H9 (cell line): Measurements from ENCODE around the gene IL12RB1. TPM values are rescaled to one million over a fixed set of nuclear protein-coding genes. Genes with fewer than 3 reads are reported as not detected.

ENCODE experiments used
- DNase-seq: peaks from one replicate; pipeline ENCODE4 v3.0.0-alpha.2; 2017
- H2AFZ ChIP-seq: one replicate; pipeline ENCODE4 v1.6.1; 2013; ENCODE audit warnings: mild to moderate bottlenecking, low read length, control low read depth, moderate library complexity
- H2AK5ac ChIP-seq: 2 replicates; pipeline ENCODE4 v1.6.1; 2013; ENCODE audit warnings: low read length, control low read depth, mixed read lengths; ENCODE audit not compliant: insufficient read length
- H2BK120ac ChIP-seq: one replicate; pipeline ENCODE4 v1.6.1; 2013; ENCODE audit warnings: low read depth, mild to moderate bottlenecking, low read length, control low read depth, inconsistent platforms; ENCODE audit not compliant: poor library complexity, severe bottlenecking
- H2BK12ac ChIP-seq: 2 replicates; pipeline ENCODE4 v1.6.1; 2013; ENCODE audit warnings: low read length, control low read depth, mixed read lengths, low read depth; ENCODE audit not compliant: insufficient read length
- H2BK15ac ChIP-seq: 2 replicates; pipeline ENCODE4 v1.6.1; 2013; ENCODE audit warnings: low read depth, low read length, control low read depth
- H2BK20ac ChIP-seq: one replicate; pipeline ENCODE4 v1.6.1; 2013; ENCODE audit warnings: low read depth, mild to moderate bottlenecking, low read length, control low read depth, inconsistent platforms; ENCODE audit not compliant: poor library complexity, severe bottlenecking
- H2BK5ac ChIP-seq: 2 replicates; pipeline ENCODE4 v1.6.1; 2013; ENCODE audit warnings: low read length, control low read depth, mixed read lengths; ENCODE audit not compliant: insufficient read length
- H3K14ac ChIP-seq: 2 replicates; pipeline ENCODE4 v1.6.1; 2013; ENCODE audit warnings: low read length, control low read depth; ENCODE audit not compliant: insufficient read depth
- H3K18ac ChIP-seq: 2 replicates; pipeline ENCODE4 v1.6.1; 2013; ENCODE audit warnings: low read depth, mild to moderate bottlenecking, mixed read lengths, low read length, control low read depth; ENCODE audit not compliant: insufficient read length
- H3K23ac ChIP-seq: 2 replicates; pipeline ENCODE4 v1.6.1; 2013; ENCODE audit warnings: low read length, control low read depth, mixed read lengths, low read depth; ENCODE audit not compliant: insufficient read length
- H3K23me2 ChIP-seq: 2 replicates; pipeline ENCODE4 v1.6.1; 2013; ENCODE audit warnings: low read depth, mild to moderate bottlenecking, mixed read lengths, low read length, control low read depth; ENCODE audit not compliant: insufficient read length, poor library complexity, severe bottlenecking
- H3K27ac ChIP-seq: 2 replicates; pipeline ENCODE4 v1.5.1; 2013; ENCODE audit warnings: low read length, control low read depth, mixed read lengths, low read depth; ENCODE audit not compliant: insufficient read length
- H3K27me3 ChIP-seq: 2 replicates; pipeline ENCODE4 v1.6.1; 2013; ENCODE audit warnings: low read length, control low read depth, inconsistent platforms; ENCODE audit not compliant: insufficient read depth
- H3K4ac ChIP-seq: 2 replicates; pipeline ENCODE4 v1.6.1; 2013; ENCODE audit warnings: low read depth, mild to moderate bottlenecking, control low read depth, inconsistent platforms, low read length, moderate library complexity
- H3K4me1 ChIP-seq: 2 replicates; pipeline ENCODE4 v1.6.1; 2013; ENCODE audit warnings: low read length, control low read depth, inconsistent platforms; ENCODE audit not compliant: insufficient read depth
- H3K4me2 ChIP-seq: 2 replicates; pipeline ENCODE4 v1.6.1; 2013; ENCODE audit warnings: low read length, control low read depth, mixed read lengths; ENCODE audit not compliant: insufficient read length, insufficient read depth
- H3K56ac ChIP-seq: 2 replicates; pipeline ENCODE4 v1.6.1; 2013; ENCODE audit warnings: low read depth, mild to moderate bottlenecking, mixed read lengths, low read length, control low read depth; ENCODE audit not compliant: insufficient read length
- H3K79me1 ChIP-seq: 2 replicates; pipeline ENCODE4 v1.6.1; 2013; ENCODE audit warnings: low read depth, mild to moderate bottlenecking, moderate library complexity, low read length, control low read depth, inconsistent platforms; ENCODE audit not compliant: insufficient read depth, poor library complexity, severe bottlenecking
- H3K79me2 ChIP-seq: 2 replicates; pipeline ENCODE4 v1.6.1; 2013; ENCODE audit warnings: low read length, control low read depth, inconsistent platforms; ENCODE audit not compliant: insufficient read depth
- H3K9ac ChIP-seq: 2 replicates; pipeline ENCODE4 v1.6.1; 2013; ENCODE audit warnings: low read length, control low read depth, mixed read lengths; ENCODE audit not compliant: insufficient read length; ENCODE audit errors: extremely low read depth
- H3K9me3 ChIP-seq: one replicate; pipeline ENCODE4 v1.6.1; 2013; ENCODE audit warnings: low read depth, low read length, inconsistent platforms; ENCODE audit not compliant: control insufficient read depth
- H3T11ph ChIP-seq: one replicate; pipeline ENCODE4 v1.6.1; 2013; ENCODE audit warnings: mild to moderate bottlenecking, low read length, control low read depth, inconsistent platforms
- H4K20me1 ChIP-seq: one replicate; pipeline ENCODE4 v1.6.1; 2013; ENCODE audit not compliant: control insufficient read depth, insufficient read length, insufficient read depth
- H4K5ac ChIP-seq: 2 replicates; pipeline ENCODE4 v1.6.1; 2013; ENCODE audit warnings: low read depth, mild to moderate bottlenecking, mixed read lengths, low read length, control low read depth; ENCODE audit not compliant: insufficient read length
- H4K8ac ChIP-seq: replicated peaks from 2 replicates; pipeline ENCODE4 v1.6.1; 2013; ENCODE audit warnings: low read length, control low read depth, mixed read lengths, low read depth; ENCODE audit not compliant: insufficient read length
- H4K91ac ChIP-seq: 2 replicates; pipeline ENCODE4 v1.6.1; 2013; ENCODE audit warnings: low read depth, mild to moderate bottlenecking, moderate library complexity, mixed read lengths, low read length, control low read depth; ENCODE audit not compliant: insufficient read length
- H3K27ac Mint-ChIP-seq, 3 experiments: 2 replicates in 2 of 3; 3 replicates in 1 of 3; pipeline ENCODE4 v1.8.0; 2020 to 2021; ENCODE audit warnings: mixed read lengths in 3 of 3, mild to moderate bottlenecking in 1 of 3, moderate library complexity in 1 of 3
- H3K27me3 Mint-ChIP-seq: 2 replicates; pipeline ENCODE4 v1.8.0; 2021; ENCODE audit warnings: low read depth, mild to moderate bottlenecking, moderate library complexity, mixed read lengths
- H3K36me3 Mint-ChIP-seq, 3 experiments: 2 replicates in 2 of 3; 3 replicates in 1 of 3; pipeline ENCODE4 v1.8.0; 2020 to 2021; ENCODE audit warnings: low read depth in 3 of 3, mixed read lengths in 3 of 3; ENCODE audit not compliant: insufficient read depth in 1 of 3
- H3K4me1 Mint-ChIP-seq, 2 experiments: 2 replicates each; pipeline ENCODE4 v1.8.0; 2020; ENCODE audit warnings: mixed read lengths in 2 of 2
- H3K4me3 Mint-ChIP-seq, 2 experiments: 2 replicates in 1 of 2; 3 replicates in 1 of 2; pipeline ENCODE4 v1.8.0; 2020 to 2021; ENCODE audit warnings: mild to moderate bottlenecking in 2 of 2, mixed read lengths in 2 of 2, moderate library complexity in 1 of 2
- H3K9me3 Mint-ChIP-seq, 2 experiments: 2 replicates in 1 of 2; 3 replicates in 1 of 2; pipeline ENCODE4 v1.8.0; 2020; ENCODE audit warnings: mild to moderate bottlenecking in 2 of 2, mixed read lengths in 2 of 2, moderate library complexity in 1 of 2
- WGBS: extraction: QIAGEN DNeasy Blood & Tissue Kit; methylation state at CpG from one replicate; pipeline ENCODE4 v1.1.7; 2013; ENCODE audit warnings: missing lambda C conversion rate, low lambda C conversion rate, mixed read lengths; ENCODE audit not compliant: insufficient read length; ENCODE audit errors: extremely low coverage; 5-methylcytosine and 5-hydroxymethylcytosine counted together
- total RNA-seq: library from RNA; stranded (reverse); gene quantifications from 2 replicates; pipeline ENCODE4 v1.2.1, GENCODE V29; 2021
- TF ChIP-seq, protein P1 (sequence below): fragments of 200-600 bp; sonication (generic); conservative IDR thresholded peaks from 3 replicates; pipeline ENCODE4 v1.8.0; 2021; ENCODE audit warnings: antibody characterized with exemption, mild to moderate bottlenecking

The IL12RB1 gene
- total RNA-seq, 1 experiment from 2014 or later = not detected

DNA sequence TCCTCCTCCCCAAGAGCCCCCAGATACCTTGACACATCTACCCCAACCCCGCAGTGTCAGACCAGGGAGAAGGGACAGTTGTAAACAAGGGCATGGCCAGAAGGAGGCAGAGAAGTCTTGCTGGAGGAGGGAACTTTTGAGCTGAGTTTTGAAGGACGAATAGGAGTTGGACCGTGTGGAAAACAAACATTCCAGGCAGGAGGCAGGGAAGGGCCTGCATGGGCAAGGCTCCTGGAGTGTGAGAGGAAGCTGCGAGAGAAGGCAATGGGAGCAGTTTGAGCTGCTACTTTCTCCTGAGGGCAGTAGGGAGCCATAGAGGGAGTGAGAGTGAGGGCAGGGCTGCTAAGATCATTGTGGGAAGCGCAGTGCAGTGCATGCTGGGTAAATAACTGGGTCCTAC, 23.3 kb downstream of the IL12RB1 start:
- no peak overlapping the region for H4K5ac ChIP-seq
- no peak overlapping the region for H2BK12ac ChIP-seq
- WGBS = no CpG with 5 or more reads among the region's 5 CpGs
- no peaks in the 10 kb centered on the region for H3K23me2 ChIP-seq
- H2BK5ac ChIP-seq = no peak overlapping the region
- H3K9ac ChIP-seq = no peak overlapping the region
- no peak overlapping the region for H3K4ac ChIP-seq
- no peaks in the 10 kb centered on the region for H3K79me1 ChIP-seq
- no peak overlapping the region for H2BK20ac ChIP-seq
- H3K14ac ChIP-seq = no peak overlapping the region
- H4K91ac ChIP-seq = no peak overlapping the region
- no peak overlapping the region for H4K8ac ChIP-seq
- no peaks in the 10 kb centered on the region for H3K9me3 ChIP-seq
- H3K9me3 Mint-ChIP-seq = peaks cover 0 to 4% of the 10 kb centered on the region in 2 experiments; a peak in 3 of 5 replicates
- no peak overlapping the region for H3K4me3 Mint-ChIP-seq
- TF ChIP-seq, protein P1, sequence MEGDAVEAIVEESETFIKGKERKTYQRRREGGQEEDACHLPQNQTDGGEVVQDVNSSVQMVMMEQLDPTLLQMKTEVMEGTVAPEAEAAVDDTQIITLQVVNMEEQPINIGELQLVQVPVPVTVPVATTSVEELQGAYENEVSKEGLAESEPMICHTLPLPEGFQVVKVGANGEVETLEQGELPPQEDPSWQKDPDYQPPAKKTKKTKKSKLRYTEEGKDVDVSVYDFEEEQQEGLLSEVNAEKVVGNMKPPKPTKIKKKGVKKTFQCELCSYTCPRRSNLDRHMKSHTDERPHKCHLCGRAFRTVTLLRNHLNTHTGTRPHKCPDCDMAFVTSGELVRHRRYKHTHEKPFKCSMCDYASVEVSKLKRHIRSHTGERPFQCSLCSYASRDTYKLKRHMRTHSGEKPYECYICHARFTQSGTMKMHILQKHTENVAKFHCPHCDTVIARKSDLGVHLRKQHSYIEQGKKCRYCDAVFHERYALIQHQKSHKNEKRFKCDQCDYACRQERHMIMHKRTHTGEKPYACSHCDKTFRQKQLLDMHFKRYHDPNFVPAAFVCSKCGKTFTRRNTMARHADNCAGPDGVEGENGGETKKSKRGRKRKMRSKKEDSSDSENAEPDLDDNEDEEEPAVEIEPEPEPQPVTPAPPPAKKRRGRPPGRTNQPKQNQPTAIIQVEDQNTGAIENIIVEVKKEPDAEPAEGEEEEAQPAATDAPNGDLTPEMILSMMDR = peak; percentile 58
- no peaks in the 10 kb centered on the region for H3K79me2 ChIP-seq
- H3K4me1 Mint-ChIP-seq = peaks cover 0 to 15% of the 10 kb centered on the region in 2 experiments; a peak in 1 of 4 replicates
- H2BK120ac ChIP-seq = no peak overlapping the region
- H3K36me3 Mint-ChIP-seq = no peaks in the 10 kb centered on the region
- H2AK5ac ChIP-seq = no peak overlapping the region
- H2AFZ ChIP-seq = no peak overlapping the region
- no peak overlapping the region for H3K27ac Mint-ChIP-seq
- H3T11ph ChIP-seq = no peak overlapping the region
- no peak overlapping the region for H3K18ac ChIP-seq
- DNase-seq = peak; percentile 73
- no peaks in the 10 kb centered on the region for H4K20me1 ChIP-seq
- no peak overlapping the region for H3K23ac ChIP-seq
- no peak overlapping the region for H3K27ac ChIP-seq
- no peak overlapping the region for H2BK15ac ChIP-seq
- no peaks in the 10 kb centered on the region for H3K4me1 ChIP-seq
- no peaks in the 10 kb centered on the region for H3K27me3 ChIP-seq
- peaks cover 6% of the 10 kb centered on the region; the same call in 1 of the 2 replicates for H3K27me3 Mint-ChIP-seq
- H3K4me2 ChIP-seq = no peak overlapping the region
- H3K56ac ChIP-seq = no peak overlapping the region
